ENCODE data around the gene PDHX. TPM values are rescaled to one million over a fixed set of nuclear protein-coding genes. Genes with fewer than 3 reads are reported as not detected.

Gene PDHX
- total RNA-seq, 1 donor from 2014 or later, result 39.1 TPM

DNA sequence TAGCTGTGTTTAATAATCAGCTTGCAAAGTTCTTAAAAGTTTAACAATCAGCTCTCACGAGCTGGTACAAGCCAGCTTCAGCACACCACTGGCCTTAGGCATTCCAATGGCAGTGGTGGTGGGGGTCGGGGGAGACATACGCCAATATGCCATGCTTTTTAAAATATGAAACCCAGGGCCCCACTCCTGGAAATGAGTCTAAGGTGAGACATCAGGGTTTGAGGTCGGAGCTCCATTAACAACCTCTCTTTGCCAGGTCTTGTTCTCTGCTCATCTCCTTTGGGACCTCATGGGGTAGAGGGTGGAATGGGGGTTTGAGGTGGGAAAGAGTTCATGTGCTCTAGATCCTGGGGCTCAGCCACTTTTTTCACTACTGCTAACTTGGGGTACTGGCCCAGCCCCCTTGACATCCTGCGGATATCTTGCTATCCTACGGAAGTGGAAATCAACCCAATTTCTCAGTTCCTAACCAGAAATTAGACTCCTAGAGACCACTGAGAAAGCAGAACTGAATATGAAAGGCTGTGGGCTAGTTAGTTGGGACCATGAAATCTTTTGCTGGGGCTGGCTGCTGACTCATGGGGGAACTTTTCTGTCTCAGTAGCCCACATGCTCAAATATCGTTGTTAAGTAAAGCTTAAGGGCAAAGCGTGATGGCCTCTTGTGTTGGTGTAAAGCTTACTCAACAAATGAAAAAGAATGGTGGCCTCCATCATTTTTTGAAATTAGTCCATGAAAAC, 90.1 kb downstream of the PDHX start:
- H3K4me1 ChIP-seq, result peaks cover 27% of the 10 kb centered on the region
- intact Hi-C loops (cut with DNase I), result no loop called here
- H3K27me3 ChIP-seq (ENCODE audit: low read depth), result no peaks in the 10 kb centered on the region
- no peaks in the 10 kb centered on the region for H3K9me3 ChIP-seq
- no peak overlapping the region for H3K27ac ChIP-seq
- H3K36me3 ChIP-seq, result no peaks in the 10 kb centered on the region
- no peak for DNase-seq
- ATAC-seq, result no peak
- H3K4me3 ChIP-seq, result no peak overlapping the region
- no peak for TF ChIP-seq CTCF (IDR thresholded peaks at IDR 0.05)

DNA sequence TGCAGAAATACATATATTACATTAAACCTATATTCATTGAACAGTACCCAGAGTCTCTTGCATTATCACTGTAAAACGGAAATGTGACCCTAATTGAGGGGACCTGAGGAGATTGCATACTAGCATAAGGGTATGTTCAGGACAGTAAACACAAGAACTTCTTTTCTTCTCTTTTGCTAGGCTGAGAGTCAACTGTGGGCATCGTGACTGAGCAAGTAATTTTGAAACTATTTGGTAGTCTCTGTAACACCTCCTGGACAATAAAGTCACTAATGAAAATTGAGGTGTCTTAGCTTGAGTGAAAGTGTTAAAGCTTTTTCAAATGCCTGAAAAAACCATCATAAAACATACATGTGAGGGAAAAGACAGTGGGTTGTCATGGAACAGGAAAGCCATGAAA, 90.9 kb downstream of the PDHX start:
- TF ChIP-seq CTCF (IDR thresholded peaks at IDR 0.05), result no peak
- no peak overlapping the region for H3K27ac ChIP-seq
- no peak for DNase-seq
- intact Hi-C loops (cut with DNase I), result no loop called here
- no peaks in the 10 kb centered on the region for H3K9me3 ChIP-seq
- no peak overlapping the region for H3K4me3 ChIP-seq
- no peak for ATAC-seq
- no peaks in the 10 kb centered on the region for H3K27me3 ChIP-seq (ENCODE audit: low read depth)
- H3K4me1 ChIP-seq, result peaks cover 27% of the 10 kb centered on the region
- no peaks in the 10 kb centered on the region for H3K36me3 ChIP-seq

GRCh38 chr11:35009191-35009943, 92.9 kb downstream of the PDHX start:
- no peaks in the 10 kb centered on the region for H3K36me3 ChIP-seq
- peaks cover 44% of the 10 kb centered on the region for H3K4me1 ChIP-seq
- TF ChIP-seq CTCF (IDR thresholded peaks at IDR 0.05), result no peak
- H3K27me3 ChIP-seq (ENCODE audit: low read depth), result no peaks in the 10 kb centered on the region
- ATAC-seq (peak; percentile 48 to 63), DNase-seq (no peak)
- no peak overlapping the region for H3K4me3 ChIP-seq
- intact Hi-C loops (cut with DNase I), result no loop called here
- H3K27ac ChIP-seq, result no peak overlapping the region
- H3K9me3 ChIP-seq, result no peaks in the 10 kb centered on the region

DNA sequence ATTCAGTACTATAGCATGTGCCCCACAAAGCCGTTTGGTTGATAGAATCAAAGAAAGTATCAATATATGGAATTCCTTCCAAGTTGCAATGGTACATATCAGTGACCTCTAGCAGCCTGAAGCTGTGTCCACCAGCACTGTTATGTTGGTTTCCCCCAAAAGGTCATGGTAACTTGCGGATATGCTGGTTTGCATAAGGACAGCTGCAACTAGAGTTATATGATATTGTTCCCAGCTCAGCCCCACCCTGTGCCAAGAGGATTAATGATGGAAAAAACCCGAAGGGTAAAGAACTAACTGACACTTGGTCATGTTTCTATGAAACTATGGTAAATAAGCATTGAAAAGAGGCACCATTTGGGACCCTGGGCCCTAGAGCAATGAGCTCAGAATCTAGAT, 93.5 kb downstream of the PDHX start:
- DNase-seq, result no peak
- H3K4me3 ChIP-seq, result no peak overlapping the region
- H3K27ac ChIP-seq, result no peak overlapping the region
- no peak for ATAC-seq
- intact Hi-C loops (cut with DNase I), result no loop called here
- peaks cover 47% of the 10 kb centered on the region for H3K4me1 ChIP-seq
- no peaks in the 10 kb centered on the region for H3K36me3 ChIP-seq
- H3K27me3 ChIP-seq (ENCODE audit: low read depth), result no peaks in the 10 kb centered on the region
- no peaks in the 10 kb centered on the region for H3K9me3 ChIP-seq
- no peak for TF ChIP-seq CTCF (IDR thresholded peaks at IDR 0.05)

DNA sequence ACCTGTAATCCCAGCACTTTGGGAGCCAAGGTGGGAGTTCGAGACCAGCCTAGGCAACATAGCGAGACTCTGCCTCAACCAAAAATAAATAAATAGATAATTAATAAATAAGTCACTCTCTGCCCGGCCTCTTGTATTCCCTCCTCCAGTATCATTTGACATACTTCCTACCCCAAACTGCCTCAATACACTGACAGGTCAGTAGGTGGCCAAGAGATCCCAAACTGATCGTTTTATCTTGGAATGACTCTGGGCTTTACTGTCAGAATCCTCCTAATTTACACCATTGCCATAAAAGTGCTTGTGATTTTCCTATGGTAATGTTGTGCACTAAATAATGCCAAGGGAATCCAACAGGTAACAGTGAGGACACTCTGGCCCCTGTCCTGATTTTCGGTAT, 94.2 kb downstream of the PDHX start:
- Histone ChIP-seq H3K27ac (no peak overlapping the region), H3K4me1 (peaks cover 45% of the 10 kb centered on the region), H3K4me3 (no peak overlapping the region), H3K36me3 (no peaks in the 10 kb centered on the region), H3K27me3 (ENCODE audit: low read depth) (no peaks in the 10 kb centered on the region), H3K9me3 (no peaks in the 10 kb centered on the region)
- DNase-seq (no peak), ATAC-seq (no peak)
- no peak for TF ChIP-seq CTCF (IDR thresholded peaks at IDR 0.05)
- intact Hi-C loops (cut with DNase I), result no loop called here

Measured in lower lobe of right lung (tissue), 2 donors.